H1 (cell line): ENCODE data around the gene CENPM. TPM values are rescaled to one million over a fixed set of nuclear protein-coding genes. Genes with fewer than 3 reads are reported as not detected.

Experiments
- CTCF ChIA-PET: fragments of 300-600 bp; sonication (Branson Sonifier 250); formaldehyde crosslinking; loops from one replicate; lab custom pipeline; 2021; ENCODE audit not compliant: partially characterized antibody; lab: Charles Lee
- POLR2A ChIA-PET: fragments of 300-600 bp; sonication (Branson Sonifier 250); formaldehyde crosslinking; loops from one replicate; lab custom pipeline; 2021; ENCODE audit warnings: inconsistent platforms; ENCODE audit not compliant: partially characterized antibody; lab: Charles Lee
- DNase-seq, 2 experiments: peaks; one replicate each; pipeline versions ENCODE4 v3.0.0 to v3.0.0-alpha.2; 2010 to 2022; ENCODE audit warnings: low spot score in 2 of 2, low read depth in 1 of 2, mixed read lengths in 1 of 2
- FAIRE-seq: peaks from 2 replicates; lab custom pipeline; 2011; peaks lifted over from hg19 to GRCh38; lab: Jason Lieb, UNC
- H2AFZ ChIP-seq: 2 replicates; pipeline ENCODE4 v1.8.1; 2012; ENCODE audit warnings: low read length, inconsistent platforms
- H2AK5ac ChIP-seq: 2 replicates; pipeline ENCODE4 v1.6.1; 2013; ENCODE audit warnings: low read depth, low read length
- H2BK120ac ChIP-seq: replicated peaks from 2 replicates; pipeline ENCODE3; 2013; ENCODE audit warnings: low read depth, low read length, inconsistent platforms
- H2BK12ac ChIP-seq: 2 replicates; pipeline ENCODE4 v1.6.1; 2013; ENCODE audit warnings: low read depth, low read length
- H2BK15ac ChIP-seq: 2 replicates; pipeline ENCODE4 v1.6.1; 2013; ENCODE audit warnings: low read length
- H2BK20ac ChIP-seq: 2 replicates; pipeline ENCODE4 v1.6.1; 2013; ENCODE audit warnings: low read length
- H2BK5ac ChIP-seq: 2 replicates; pipeline ENCODE4 v1.6.1; 2013; ENCODE audit warnings: low read depth, low read length
- H3K14ac ChIP-seq: 2 replicates; pipeline ENCODE4 v1.6.1; 2013; ENCODE audit warnings: inconsistent platforms; ENCODE audit not compliant: insufficient read length
- H3K18ac ChIP-seq: 2 replicates; pipeline ENCODE4 v1.6.1; 2013; ENCODE audit warnings: low read length; ENCODE audit errors: extremely low read depth
- H3K23ac ChIP-seq: 2 replicates; pipeline ENCODE4 v1.6.1; 2013; ENCODE audit warnings: inconsistent platforms; ENCODE audit not compliant: insufficient read length
- H3K23me2 ChIP-seq: 2 replicates; pipeline ENCODE4 v1.6.1; 2013; ENCODE audit warnings: low read depth, low read length
- H3K27ac ChIP-seq: 2 replicates; pipeline ENCODE4 v1.6.1; 2011; ENCODE audit warnings: low read depth, low read length, inconsistent platforms
- H3K27me3 ChIP-seq, 4 experiments: replicated peaks in 1 of 4; 1 replicate in 1 of 4; 2 replicates in 3 of 4; pipeline versions ENCODE4 v1.6.1 to v1.8.1; 2011 to 2013; ENCODE audit warnings: low read length in 3 of 4, mild to moderate bottlenecking in 3 of 4, inconsistent platforms in 2 of 4, mixed read lengths in 2 of 4, moderate library complexity in 1 of 4; ENCODE audit not compliant: control insufficient read depth in 3 of 4, insufficient read depth in 3 of 4; ENCODE audit errors: extremely low read depth in 1 of 4
- H3K36me3 ChIP-seq, 4 experiments: 2 replicates each; pipeline versions ENCODE4 v1.6.1 to v1.8.1; 2011 to 2013; ENCODE audit warnings: mild to moderate bottlenecking in 4 of 4, low read length in 3 of 4, moderate library complexity in 2 of 4, control low read depth in 1 of 4, inconsistent platforms in 1 of 4; ENCODE audit not compliant: insufficient read depth in 4 of 4, control insufficient read depth in 2 of 4
- H3K4ac ChIP-seq: replicated peaks from 2 replicates; pipeline ENCODE3; 2013; ENCODE audit warnings: low read length, low read depth, mixed read lengths, inconsistent platforms; ENCODE audit not compliant: insufficient read length
- H3K4me1 ChIP-seq, 4 experiments: replicated peaks in 1 of 4; 1 replicate in 1 of 4; 2 replicates in 3 of 4; pipeline versions ENCODE4 v1.6.1 to v1.8.1; 2011 to 2013; ENCODE audit warnings: low read length in 3 of 4, inconsistent platforms in 2 of 4, mixed read lengths in 1 of 4; ENCODE audit not compliant: insufficient read depth in 4 of 4, control insufficient read depth in 3 of 4
- H3K4me2 ChIP-seq, 2 experiments: 2 replicates each; pipeline versions ENCODE4 v1.6.1 to v1.8.1; 2011 to 2013; ENCODE audit warnings: low read depth in 2 of 2, low read length in 2 of 2, control low read depth in 1 of 2, inconsistent platforms in 1 of 2, mild to moderate bottlenecking in 1 of 2; ENCODE audit not compliant: insufficient read depth in 1 of 2
- H3K4me3 ChIP-seq, 4 experiments: fragments of 200-600, 300-600 bp in 1 of 4; sonication (generic), shearing (Covaris generic), sonication (Bioruptor Twin) in 1 of 4; 2 replicates each; pipeline versions ENCODE4 v1.5.1 to v1.8.1; 2011 to 2016; ENCODE audit warnings: low read length in 4 of 4, low read depth in 3 of 4, control low read depth in 2 of 4, inconsistent platforms in 2 of 4, mild to moderate bottlenecking in 2 of 4, mixed read lengths in 1 of 4, moderate library complexity in 1 of 4; ENCODE audit not compliant: insufficient read depth in 2 of 4; ENCODE audit errors: extremely low read depth in 1 of 4
- H3K56ac ChIP-seq: replicated peaks from 2 replicates; pipeline ENCODE3; 2013; ENCODE audit warnings: low read depth, mild to moderate bottlenecking, mixed read lengths, low read length, inconsistent platforms; ENCODE audit not compliant: insufficient read length
- H3K79me1 ChIP-seq: 2 replicates; pipeline ENCODE4 v1.6.1; 2013; ENCODE audit warnings: low read depth, low read length, control low read depth
- H3K79me2 ChIP-seq, 2 experiments: 2 replicates each; pipeline versions ENCODE4 v1.6.1 to v1.8.1; 2012 to 2013; ENCODE audit warnings: low read length in 2 of 2, mild to moderate bottlenecking in 2 of 2, inconsistent platforms in 1 of 2; ENCODE audit not compliant: insufficient read depth in 2 of 2, control insufficient read depth in 1 of 2
- H3K9ac ChIP-seq, 4 experiments: replicated peaks in 1 of 4; 1 replicate in 1 of 4; 2 replicates in 3 of 4; pipeline versions ENCODE4 v1.6.1 to v1.8.1; 2011 to 2013; ENCODE audit warnings: low read depth in 3 of 4, low read length in 3 of 4, control low read depth in 2 of 4, mild to moderate bottlenecking in 2 of 4, moderate library complexity in 2 of 4, inconsistent platforms in 1 of 4; ENCODE audit errors: extremely low read depth in 1 of 4
- H3K9me3 ChIP-seq, 2 experiments: 2 replicates each; pipeline versions ENCODE4 v1.6.1 to v1.8.1; 2012 to 2013; ENCODE audit warnings: mild to moderate bottlenecking in 2 of 2, moderate library complexity in 2 of 2, control low read depth in 1 of 2, inconsistent platforms in 1 of 2, low read depth in 1 of 2, low read length in 1 of 2, mixed read lengths in 1 of 2; ENCODE audit not compliant: insufficient read depth in 2 of 2
- H4K20me1 ChIP-seq, 2 experiments: replicated peaks in 1 of 2; 2 replicates each; pipeline versions ENCODE3 to v1.8.1; 2011 to 2013; ENCODE audit warnings: inconsistent platforms in 2 of 2, low read length in 2 of 2, mild to moderate bottlenecking in 1 of 2; ENCODE audit not compliant: insufficient read depth in 2 of 2, control insufficient read depth in 1 of 2
- H4K5ac ChIP-seq: 2 replicates; pipeline ENCODE4 v1.6.1; 2013; ENCODE audit warnings: low read length, low read depth, mixed read lengths, inconsistent platforms; ENCODE audit not compliant: insufficient read length
- H4K8ac ChIP-seq: 2 replicates; pipeline ENCODE4 v1.8.0; 2013; ENCODE audit warnings: mild to moderate bottlenecking, moderate library complexity, low read length, inconsistent platforms; ENCODE audit not compliant: insufficient read depth; ENCODE audit errors: extremely low read depth
- H4K91ac ChIP-seq: replicated peaks from 2 replicates; pipeline ENCODE3; 2013; ENCODE audit warnings: low read length, mixed read lengths, inconsistent platforms; ENCODE audit not compliant: insufficient read length
- RAD21 ChIP-seq, 2 experiments: IDR thresholded peaks in 1 of 2; conservative IDR thresholded peaks in 1 of 2; 2 replicates each; pipeline ENCODE4 v1.6.1; 2011; ENCODE audit warnings: low read depth in 2 of 2, low read length in 2 of 2, improper control_type of control experiment in 1 of 2, inconsistent platforms in 1 of 2, mild to moderate bottlenecking in 1 of 2, moderate library complexity in 1 of 2
- SIN3A ChIP-seq, 2 experiments: IDR thresholded peaks in 1 of 2; conservative IDR thresholded peaks in 1 of 2; 2 replicates each; pipeline ENCODE4 v1.6.1; 2011 to 2012; ENCODE audit warnings: low read length in 2 of 2, improper control_type of control experiment in 1 of 2, low read depth in 1 of 2, mild to moderate bottlenecking in 1 of 2
- WGBS, 2 experiments: shearing (Covaris generic) in 1 of 2; methylation state at CpG; one replicate each; pipeline versions ENCODE4 v1.1.6 to v1.1.7; 2013 to 2015; ENCODE audit warnings: low lambda C conversion rate in 2 of 2, mixed read lengths in 2 of 2, inconsistent platforms in 1 of 2, low coverage in 1 of 2, missing lambda C conversion rate in 1 of 2; ENCODE audit not compliant: insufficient replicate concordance in 2 of 2, insufficient coverage in 1 of 2, insufficient read length in 1 of 2; ENCODE audit errors: extremely low coverage in 1 of 2, missing lambda C conversion rate in 1 of 2; 5-methylcytosine and 5-hydroxymethylcytosine counted together
- polyA plus RNA-seq, 7 experiments: library from polyadenylated mRNA; depleted of rRNA in 3 of 7; stranded (reverse) in 5 of 7; unstranded in 2 of 7; fragments of >200 nt in 5 of 7; fragments of 200-250 nt in 2 of 7; gene quantifications; 1 replicate in 5 of 7; 2 replicates in 1 of 7; 4 replicates in 1 of 7; pipeline versions ENCODE4 v1.2.1 to v1.2.3, GENCODE V29; 2011 to 2013; ENCODE audit warnings: missing spikeins in 2 of 7, mixed read lengths in 2 of 7
- total RNA-seq: library from RNA; stranded (reverse); fragmentation: NEBNext Ultra II Directional; extraction: Animal tissue kit (Norgen Biotek cat#: 25700); gene quantifications from 2 replicates; pipeline ENCODE4 v1.2.1, GENCODE V29; 2021
- TF ChIP-seq, protein P1 (sequence below): IDR thresholded peaks from 2 replicates; pipeline ENCODE4 v1.6.1; 2011; ENCODE audit warnings: low read length, improper control_type of control experiment
- TF ChIP-seq, protein P2 (sequence below): IDR thresholded peaks from 2 replicates; pipeline ENCODE4 v1.6.1; 2012; ENCODE audit warnings: inconsistent platforms

The CENPM gene
- total and polyA plus RNA-seq, 2 of the 8 experiments (the other 6 are each of a cell fraction or from before 2014, with no cell fraction given) = 32.0 to 80.4 TPM

DNA sequence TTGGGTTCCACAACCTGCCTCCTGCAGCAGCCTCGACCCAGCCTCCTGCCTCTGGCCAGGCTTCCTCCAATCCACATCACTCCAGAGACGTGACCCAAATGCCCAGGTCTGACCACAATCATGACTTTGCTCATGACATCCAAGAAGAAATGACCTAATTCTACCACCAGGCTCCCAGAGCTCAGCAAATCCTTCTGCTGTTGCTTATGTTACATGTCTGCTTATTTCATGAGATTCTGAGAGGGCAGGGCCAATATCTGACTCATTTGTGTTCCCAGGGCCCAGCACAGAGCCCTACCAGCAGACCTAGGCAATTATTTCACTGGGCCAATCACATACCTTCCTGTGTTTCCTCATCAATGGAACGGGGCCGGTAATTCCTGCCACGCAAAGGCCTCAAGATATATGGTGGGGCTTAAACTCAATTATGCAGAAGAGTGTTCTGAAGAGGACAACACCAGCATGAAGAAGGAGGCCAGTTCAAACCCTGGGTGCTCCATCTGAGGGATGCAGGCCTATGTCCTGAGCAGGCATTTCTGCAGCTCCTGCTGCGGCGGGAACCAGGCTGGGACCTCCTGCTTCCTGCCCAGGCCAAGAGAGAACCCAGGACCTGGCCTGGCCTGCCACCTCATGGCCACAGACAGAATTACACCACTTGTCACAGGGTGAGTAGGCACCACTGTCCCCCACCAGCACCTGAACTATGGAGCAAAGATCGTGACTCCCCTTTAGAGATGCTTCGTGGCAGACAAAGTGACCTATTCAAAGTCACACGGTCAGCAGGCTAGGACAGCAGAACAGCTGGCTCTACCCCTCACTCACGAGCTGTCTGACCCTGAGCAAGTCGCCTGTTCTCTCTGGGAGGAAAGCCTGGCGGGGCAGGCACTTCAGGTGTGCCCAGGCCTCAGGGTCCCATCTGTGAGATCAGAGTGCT is 5.9 kb downstream of the CENPM start:
- H3K56ac ChIP-seq = no peak overlapping the region
- H2AK5ac ChIP-seq = no peak overlapping the region
- ChIA-PET CTCF (interaction anchor here (0.6 to 6.3 kb wide), 43 partner anchors 8 to 661 kb away, joined by 3 to 77 read pairs (median 4); partner anchors contain the start of genes SMIM45 and TNFRSF13C), POLR2A (interaction anchor here (1.0 to 2.0 kb wide), 5 partner anchors 13 to 32 kb away, joined by 3 to 17 read pairs (median 4); partner anchors contain the start of gene TNFRSF13C)
- no peak overlapping the region for H4K5ac ChIP-seq
- H3K9ac ChIP-seq = no peak overlapping the region; a peak in 1 of 7 replicates
- FAIRE-seq = peak; percentile 94
- no peak overlapping the region for H3K23ac ChIP-seq
- peaks cover 11 to 21% of the 10 kb centered on the region in 2 experiments for H4K20me1 ChIP-seq
- no peaks in the 10 kb centered on the region for H3K27me3 ChIP-seq
- 0 out of 2 replicates have a peak overlapping the region, but pooled peaks have one; percentile 52 for H4K8ac ChIP-seq
- H3K14ac ChIP-seq = no peak overlapping the region
- H2BK120ac ChIP-seq = no peak overlapping the region
- peaks cover 0 to 8% of the 10 kb centered on the region in 2 experiments; a peak in 1 of 4 replicates for H3K79me2 ChIP-seq
- H2BK5ac ChIP-seq = no peak overlapping the region
- H3K9me3 ChIP-seq = no peaks in the 10 kb centered on the region
- no peak overlapping the region for H2BK15ac ChIP-seq
- DNase-seq = peak in 1 of 2 experiments; percentile 95
- no peak overlapping the region for H4K91ac ChIP-seq
- peaks cover 4 to 7% (median 5%) of the 10 kb centered on the region in 4 experiments for H3K4me1 ChIP-seq
- peaks cover 27 to 56% (median 46%) of the 10 kb centered on the region in 4 experiments for H3K36me3 ChIP-seq
- WGBS, 2 experiments = 73% methylated on average over 13 of the region's 13 CpGs; no CpG with 5 or more reads in 1 of the 2 experiments
- H3K23me2 ChIP-seq = peaks cover 4% of the 10 kb centered on the region; the same call in 1 of the 2 replicates
- no peak overlapping the region for H2BK20ac ChIP-seq
- no peak overlapping the region; the same call in 1 of the 2 replicates for H3K18ac ChIP-seq
- no peak overlapping the region for H3K4ac ChIP-seq
- peaks cover 9% of the 10 kb centered on the region for H3K79me1 ChIP-seq
- H2BK12ac ChIP-seq = no peak overlapping the region
- H2AFZ ChIP-seq = no peak overlapping the region
- H3K27ac ChIP-seq = no peak overlapping the region
- no peak overlapping the region for H3K4me2 ChIP-seq
- H3K4me3 ChIP-seq = no peak overlapping the region
- TF ChIP-seq, protein P1, sequence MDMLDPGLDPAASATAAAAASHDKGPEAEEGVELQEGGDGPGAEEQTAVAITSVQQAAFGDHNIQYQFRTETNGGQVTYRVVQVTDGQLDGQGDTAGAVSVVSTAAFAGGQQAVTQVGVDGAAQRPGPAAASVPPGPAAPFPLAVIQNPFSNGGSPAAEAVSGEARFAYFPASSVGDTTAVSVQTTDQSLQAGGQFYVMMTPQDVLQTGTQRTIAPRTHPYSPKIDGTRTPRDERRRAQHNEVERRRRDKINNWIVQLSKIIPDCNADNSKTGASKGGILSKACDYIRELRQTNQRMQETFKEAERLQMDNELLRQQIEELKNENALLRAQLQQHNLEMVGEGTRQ = no peak; the same call in 1 of the 2 replicates
- TF ChIP-seq SIN3A (conservative IDR thresholded peaks at IDR 0.05 in 1 of 2, IDR thresholded peaks at IDR 0.05 in 1 of 2; ENCODE audit: low read depth in 1 of 2, low read length in 2 of 2) (peak in 1 of 2 experiments; percentile 62; a peak in 2 of 4 replicates), RAD21 (IDR thresholded peaks at IDR 0.05 in 1 of 2, conservative IDR thresholded peaks at IDR 0.05 in 1 of 2; ENCODE audit: low read depth in 2 of 2, low read length in 2 of 2) (peak; percentile 95 to 96)
- TF ChIP-seq, protein P2, sequence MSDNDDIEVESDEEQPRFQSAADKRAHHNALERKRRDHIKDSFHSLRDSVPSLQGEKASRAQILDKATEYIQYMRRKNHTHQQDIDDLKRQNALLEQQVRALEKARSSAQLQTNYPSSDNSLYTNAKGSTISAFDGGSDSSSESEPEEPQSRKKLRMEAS = peak; percentile 66
